Activated effector memory CD4-positive, alpha-beta T cell treated with anti-CD3 and anti-CD28 coated beads, Interleukin-2, amount 50 U/mL, for 16 hours (primary cell): ENCODE data around the gene RTL1.

Experiments used
- DNase-seq: peaks from one replicate; pipeline ENCODE4 v3.0.0-alpha.2; 2020

The RTL1 gene

DNA sequence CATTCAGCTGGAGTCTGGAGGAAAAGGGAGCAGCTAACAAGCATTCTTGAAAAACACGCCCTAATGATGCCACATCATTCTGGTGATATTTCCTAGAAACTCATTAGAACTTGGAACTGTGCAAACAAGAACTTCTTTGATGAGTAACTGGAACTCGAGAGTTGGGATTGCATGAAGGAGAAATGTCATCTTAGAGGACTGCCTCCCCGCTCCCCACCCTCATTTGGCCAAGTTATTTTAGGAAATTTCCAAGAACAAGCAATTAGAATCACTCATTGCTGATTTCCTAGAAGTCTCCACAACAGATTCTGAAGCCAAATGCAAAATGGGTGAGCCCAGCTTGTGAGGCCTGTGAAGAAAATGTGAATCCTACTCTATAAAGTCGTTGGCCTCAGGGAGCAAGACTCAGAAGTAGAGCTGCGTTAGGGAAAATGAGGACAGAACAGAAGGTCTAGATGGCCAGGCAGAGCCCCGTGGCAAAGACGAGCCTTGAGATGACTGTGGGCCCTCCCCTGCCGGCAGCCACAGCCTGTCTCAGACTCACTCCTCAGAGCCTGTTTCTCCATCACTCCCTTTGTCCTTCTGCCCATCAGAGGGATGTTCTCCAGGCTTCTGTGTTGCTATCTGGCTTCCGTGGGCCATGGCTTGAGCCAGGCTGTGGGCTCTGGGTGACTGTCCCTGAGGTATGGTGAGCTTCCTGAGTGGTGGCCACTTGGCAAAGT, 38.4 kb downstream of the RTL1 start:
- peak; percentile 21 for DNase-seq

DNA sequence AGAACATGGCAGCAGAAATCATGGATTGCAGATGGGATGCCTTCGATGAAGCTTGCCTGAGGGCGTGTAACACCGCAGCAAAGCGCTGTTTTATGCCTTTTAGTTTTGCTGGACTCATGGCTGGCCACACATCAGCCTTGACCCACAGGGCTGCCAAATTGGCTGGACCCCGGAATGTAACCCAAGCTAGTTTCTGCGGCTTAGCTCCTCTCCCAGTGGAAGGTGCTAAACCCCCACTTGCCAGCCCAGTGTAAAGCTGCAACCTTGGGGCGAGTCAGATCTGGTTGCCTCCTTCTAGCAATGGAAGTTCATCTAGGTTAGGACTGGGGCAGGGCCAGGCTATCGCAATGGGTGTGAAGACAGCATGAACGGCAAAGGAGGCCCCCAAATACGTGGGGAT, 39.3 kb downstream of the RTL1 start:
- DNase-seq = peak; percentile 58

DNA sequence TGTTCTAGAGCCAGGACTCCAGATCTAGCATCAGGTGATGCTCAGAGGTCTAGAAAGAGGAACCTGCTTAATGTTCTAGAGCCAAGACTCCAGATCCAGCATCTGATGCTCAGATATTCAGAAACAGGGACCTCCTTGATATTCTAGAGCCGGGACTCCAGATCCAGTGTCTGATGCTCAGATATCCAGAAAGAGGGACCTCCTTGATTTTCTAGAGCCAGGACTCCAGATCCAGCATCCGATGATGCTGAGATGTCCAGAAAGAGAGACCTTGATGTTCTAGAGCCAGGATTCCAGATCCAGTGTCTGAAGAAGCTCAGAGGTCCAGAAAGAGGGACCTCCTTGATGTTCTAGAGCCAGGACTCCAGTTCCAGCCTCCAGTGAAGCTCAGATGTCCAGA, 40.7 kb downstream of the RTL1 start:
- no peak for DNase-seq

DNA sequence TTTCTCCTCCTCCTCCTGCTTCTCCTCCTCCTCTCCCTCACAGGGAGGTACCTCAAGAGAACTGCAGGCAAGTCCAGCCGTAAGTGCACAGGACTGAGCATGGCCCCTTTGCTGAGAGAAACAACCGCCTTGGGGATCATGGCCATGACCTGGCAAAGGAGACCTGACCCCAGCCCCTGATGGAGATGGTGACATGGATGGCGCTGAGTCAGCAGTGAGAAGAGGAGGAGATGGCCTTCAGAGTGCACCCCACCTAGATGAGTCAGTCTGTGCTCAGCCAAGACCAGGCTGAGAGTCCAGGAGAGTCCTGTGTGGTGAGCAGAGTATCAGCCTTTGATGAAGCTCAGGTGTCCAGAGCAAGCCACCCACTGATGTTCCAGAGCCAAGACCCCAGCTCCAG, 41.2 kb downstream of the RTL1 start:
- DNase-seq = no peak

DNA sequence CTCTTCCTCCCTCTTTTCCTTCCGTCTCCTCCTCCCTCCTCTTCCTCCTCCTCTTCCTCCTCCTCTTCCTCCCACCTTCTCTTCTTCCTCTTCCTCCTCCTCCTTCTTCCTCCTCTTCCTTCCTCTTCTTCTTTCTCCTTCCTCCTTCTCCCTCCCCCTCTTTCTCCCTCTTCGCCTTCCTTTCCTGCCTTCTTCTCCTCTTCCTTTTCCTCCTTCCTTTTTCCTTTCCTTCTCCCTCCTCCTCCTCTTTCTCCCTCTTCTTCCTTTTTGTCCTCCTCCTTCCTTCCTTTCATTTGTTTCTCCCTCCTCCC, 41.6 kb downstream of the RTL1 start:
- no peak for DNase-seq

DNA sequence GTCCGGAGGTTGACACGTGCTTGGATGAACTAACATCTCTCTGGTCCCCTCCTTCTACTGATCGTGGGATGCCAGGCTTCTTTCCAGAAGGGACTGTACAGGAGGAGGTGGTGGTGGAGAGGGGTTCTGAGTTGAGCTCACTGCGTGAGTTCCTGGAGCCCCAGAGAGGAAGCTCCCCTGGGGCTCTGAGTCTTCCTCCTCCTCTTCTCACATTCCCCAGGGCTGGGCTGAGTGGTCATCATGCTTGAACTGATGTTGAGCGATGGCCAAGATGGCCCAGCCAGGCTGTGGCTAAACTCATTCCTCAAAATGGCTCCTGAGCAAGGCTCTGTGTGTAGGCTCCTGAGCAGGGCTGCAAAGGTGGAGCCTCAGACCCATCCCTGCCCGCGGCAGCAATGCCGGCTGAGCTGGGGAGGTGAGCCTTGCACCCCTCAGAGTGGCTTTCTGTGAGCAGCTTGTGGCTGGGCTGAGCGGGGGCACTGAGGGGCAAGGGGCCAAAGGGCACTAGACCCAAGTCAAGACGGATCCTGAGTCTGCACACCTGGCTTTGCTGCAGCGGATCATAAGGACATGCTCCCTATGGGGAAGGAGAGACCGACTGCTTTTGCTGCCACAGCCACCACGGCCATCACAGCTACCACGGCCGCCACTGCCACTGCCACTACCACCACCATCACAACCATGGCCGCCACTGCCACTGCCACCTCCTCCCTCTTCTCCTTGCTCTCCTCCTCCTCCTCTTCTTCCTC, 42.2 kb downstream of the RTL1 start:
- DNase-seq = no peak

DNA sequence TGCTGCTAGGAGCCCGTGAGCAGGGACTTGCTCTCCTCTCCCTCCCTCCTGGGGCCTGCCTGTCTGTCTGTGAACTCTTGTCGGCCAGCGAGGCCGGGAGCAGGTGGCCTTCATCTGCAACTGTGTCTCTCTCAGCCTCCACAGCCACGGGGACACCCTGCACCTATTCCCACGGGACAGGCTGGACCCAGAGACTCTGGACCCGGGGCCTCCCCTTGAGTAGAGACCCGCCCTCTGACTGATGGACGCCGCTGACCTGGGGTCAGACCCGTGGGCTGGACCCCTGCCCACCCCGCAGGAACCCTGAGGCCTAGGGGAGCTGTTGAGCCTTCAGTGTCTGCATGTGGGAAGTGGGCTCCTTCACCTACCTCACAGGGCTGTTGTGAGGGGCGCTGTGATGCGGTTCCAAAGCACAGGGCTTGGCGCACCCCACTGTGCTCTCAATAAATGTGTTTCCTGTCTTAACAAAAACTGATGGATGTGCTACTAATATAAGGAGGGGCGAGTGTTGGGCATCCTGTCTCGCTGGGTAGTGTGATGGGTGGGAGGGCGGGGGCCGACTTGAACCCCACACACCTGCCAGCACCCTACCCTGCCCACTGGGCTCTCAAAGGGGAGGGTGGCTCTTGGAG, 42.9 kb downstream of the RTL1 start:
- DNase-seq = no peak

DNA sequence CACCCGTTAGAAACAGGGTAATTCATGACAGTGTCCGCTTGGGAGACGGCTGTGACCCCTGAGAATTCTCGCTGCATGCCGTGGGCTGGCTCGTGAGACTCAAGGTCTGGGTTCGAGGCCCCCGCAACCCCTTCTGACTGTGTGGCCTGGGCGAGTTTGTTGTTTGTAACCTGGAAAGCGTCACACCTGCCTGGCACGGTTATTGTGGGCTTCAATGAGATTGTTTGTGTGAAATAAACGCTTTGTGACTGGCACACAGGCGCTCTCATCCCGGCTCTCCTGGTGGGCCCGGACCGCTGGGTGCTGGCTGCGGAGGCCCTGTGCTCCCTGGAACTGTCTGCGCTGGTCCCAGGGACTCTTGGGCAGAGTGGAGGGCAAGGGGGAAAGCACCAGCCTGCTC, 43.7 kb downstream of the RTL1 start:
- DNase-seq = no peak

DNA sequence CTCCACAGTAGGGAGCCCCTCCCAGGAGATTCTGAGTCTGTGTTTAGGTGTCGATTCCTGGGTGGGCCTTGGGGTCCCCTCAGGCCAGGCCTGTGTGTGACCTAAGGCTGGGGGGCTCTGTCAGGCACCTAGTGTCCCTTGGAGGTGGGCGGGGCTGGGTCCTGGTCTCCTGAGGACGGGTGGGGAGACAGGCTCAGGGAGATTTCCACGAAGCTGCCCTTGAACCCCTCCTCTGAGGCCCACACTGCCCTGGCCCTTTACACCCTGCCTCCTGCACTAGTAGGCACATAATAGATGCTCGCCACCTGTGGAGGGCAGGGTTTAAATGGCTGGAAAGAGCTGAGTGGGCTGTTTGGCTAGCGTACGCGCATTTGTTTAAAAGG, 44.7 kb downstream of the RTL1 start:
- DNase-seq = no peak

DNA sequence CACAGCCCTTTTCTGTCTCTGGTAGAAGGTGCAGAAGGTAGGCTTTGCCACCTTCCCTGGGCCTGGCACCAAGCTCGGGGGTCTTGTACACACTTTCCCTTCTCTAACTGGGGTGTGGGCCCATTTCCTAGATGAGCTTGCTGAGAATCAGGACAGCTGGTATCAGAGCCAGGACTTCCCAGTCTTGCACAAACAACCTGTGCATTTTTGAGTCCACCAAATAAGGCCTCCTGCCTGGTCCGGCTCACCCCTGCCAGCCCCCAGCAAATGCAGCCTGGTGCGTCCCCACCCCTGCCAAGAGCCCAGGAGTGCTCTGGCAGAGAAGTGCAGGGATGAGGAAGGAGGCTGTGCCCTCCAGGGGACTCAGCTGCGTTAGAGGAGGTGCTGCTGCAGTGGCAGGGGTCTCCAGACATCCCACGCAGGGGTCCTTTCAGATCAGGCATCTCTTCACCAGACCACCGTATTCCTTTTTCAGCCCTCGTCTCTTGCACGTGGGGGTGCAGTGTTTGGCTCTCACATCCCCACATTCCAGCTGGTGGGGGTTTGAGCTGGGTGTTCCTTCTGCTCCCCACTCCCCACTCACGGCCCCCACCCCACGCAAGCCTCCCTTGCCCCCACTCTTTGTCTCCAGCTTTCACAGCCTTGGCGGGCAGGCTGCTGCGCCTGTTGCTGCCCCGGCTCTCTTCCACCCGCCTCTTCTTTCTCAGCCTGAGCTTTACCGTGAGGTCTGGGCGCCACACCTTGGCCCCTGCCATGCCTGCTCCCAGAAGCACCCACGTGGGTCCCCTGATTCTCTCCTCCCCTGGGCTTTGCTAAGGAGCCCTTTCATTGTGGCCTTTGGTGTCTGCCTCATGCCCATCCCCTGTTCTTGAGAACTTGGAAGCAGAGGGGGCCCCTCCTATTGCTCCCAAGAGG, 45.3 kb downstream of the RTL1 start:
- DNase-seq = no peak

DNA sequence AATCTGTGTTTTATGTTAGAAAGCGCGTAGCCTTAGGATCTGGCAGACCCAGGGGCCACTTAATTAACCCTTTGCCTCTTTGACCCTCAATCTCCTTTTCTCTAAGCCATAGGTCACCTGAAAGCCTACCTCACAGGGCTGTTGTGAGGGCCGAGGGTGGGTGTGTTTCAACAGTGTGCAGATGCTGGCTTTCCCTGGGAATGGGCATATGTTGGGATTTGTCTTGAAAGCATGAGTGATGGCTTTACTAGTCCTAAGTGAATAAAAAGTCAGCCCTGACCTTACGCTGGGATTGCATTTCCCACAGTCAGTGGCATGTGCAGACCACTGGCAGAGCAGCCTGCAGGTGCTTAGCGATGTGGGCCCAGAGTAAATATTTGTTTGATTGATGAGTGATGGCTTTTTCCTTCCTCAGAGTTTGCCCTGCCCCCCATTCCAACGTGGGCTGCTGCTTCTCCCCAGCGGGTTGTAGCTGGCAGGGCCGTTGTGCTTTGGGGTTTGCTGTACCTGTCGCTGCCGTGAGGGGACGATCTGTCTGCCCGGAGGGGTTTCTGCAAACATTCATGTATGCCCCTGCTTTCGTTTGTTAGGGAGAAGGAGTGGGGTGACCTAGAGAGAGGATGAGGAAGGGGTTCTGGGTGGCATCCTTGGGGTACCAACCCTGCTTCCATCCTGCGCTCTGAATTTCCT, 46.1 kb downstream of the RTL1 start:
- no peak for DNase-seq

DNA sequence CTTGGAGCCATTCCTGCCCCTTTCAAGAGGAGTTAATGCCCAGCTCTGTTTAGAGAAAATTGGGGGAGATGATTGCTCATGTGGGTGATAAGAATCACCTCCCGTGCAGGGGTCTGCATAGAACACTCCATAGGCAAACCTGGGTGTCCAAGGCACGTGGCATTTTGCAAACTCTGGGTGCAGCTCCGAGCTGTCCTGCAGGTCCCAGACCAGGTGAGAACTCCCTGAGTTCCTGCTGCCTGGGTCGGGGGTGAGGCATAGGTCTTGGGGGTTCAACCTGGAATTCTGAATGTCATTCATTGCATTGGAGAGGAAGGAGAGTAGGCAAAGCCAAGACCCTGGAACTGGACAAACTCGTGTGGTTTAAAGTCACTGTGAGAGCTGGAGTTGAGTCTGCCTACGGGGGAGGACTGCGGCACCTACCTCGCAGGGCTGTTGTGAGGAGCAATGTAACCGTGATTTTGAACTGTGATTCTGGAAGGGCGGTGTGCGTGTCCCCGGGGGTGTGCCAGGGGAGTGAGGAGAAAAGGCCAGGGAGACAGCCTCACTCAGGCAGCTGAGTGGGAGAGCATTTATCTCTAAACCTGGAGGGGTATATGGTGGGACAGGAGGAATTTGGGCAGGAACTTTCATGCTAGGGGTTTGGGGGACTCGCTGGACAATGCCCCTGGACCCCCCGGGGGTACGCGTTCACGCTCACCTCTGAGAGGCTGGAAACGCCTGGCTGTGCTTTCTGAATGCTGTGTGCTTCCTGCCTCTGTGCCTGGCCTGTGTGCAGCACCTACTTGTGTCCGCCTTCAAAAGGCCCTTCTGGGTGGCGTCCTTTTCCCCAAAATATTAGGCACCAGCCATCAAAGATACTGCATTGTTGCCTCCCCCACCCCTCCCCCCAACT, 47.2 kb downstream of the RTL1 start:
- DNase-seq = no peak

DNA sequence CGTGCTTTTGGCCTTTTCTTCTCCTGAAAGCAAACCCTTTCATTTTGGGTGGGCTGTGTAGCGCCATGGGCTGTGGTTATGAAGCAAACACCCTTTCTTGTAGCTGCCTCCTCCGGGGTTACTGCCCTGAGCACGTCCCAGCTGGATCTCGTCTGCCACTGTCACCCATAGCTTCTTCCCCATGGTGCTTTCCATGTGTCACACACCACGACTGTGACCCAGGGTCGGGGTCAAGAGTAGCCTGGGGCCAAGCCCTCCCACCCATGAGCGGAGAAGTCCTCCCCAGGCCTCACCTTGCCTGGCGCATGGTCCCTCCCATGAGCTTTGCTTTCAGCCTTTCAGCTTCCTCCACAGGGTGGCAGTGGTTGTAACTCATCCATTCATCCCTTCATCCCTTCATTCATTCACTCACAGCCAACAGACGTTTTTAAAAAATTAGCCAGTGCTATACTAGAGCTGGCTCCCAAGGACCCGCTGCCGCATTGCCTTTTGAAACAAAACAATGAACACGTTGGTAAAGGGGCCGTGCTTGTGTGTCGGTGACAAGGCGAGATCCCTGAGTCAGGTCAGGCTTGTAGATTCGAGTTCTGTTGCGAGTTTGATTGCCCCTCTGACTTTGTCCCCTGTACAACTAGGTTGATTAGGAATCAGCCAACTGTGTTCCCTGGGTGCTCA, 48.1 kb downstream of the RTL1 start:
- no peak for DNase-seq

DNA sequence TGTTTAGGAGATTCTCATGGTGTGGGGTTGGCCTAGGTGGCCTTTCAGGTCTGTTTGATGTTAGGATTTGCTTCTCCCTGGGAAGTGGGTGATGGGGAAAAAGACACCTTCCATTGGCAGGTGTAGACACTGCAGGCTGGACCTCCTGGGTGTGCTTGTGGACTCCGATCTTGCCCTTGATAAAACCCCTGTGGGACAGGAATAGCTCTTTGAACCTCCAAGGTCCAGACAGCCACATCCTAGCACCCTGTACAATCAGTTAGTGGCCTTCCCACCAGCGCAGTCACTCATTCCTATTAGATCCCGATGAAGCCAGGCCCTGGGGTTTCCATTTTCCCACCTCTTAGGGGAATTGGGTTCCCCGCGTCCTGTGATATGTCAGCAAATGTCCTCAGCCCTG, 49.1 kb downstream of the RTL1 start:
- DNase-seq = no peak

DNA sequence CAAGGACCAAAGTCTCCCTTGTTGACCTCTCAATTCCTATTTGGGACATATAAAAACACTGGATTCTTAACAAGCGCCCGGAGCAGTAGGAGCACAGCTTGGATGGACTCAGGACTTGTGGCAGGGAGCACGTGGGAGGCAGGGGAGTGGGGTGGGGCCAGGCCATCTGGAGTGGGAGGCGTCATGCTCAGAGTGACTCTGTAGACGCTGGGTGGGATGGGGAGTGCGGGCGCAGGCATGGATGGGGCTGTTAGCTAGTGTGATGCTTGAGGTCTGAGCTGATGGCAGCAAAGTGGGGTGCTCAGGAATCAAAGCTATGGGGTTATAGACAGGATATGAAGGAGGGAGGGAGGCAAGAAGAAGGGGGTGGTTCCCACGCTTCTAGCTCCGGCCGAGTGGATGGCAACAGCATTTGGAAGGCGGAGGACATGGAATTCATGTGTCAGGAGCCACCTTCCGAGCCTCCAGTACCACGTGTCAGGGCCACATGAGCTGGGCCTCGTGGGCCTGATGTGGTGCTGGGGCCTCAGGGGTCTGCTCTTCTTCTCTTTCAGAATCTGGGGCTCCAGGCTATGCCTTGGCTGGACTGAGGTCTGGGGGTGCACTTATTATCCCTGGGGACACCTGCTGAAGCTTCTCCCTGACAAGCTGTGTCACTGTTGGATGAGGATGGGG, 51.4 kb downstream of the RTL1 start:
- DNase-seq = no peak

DNA sequence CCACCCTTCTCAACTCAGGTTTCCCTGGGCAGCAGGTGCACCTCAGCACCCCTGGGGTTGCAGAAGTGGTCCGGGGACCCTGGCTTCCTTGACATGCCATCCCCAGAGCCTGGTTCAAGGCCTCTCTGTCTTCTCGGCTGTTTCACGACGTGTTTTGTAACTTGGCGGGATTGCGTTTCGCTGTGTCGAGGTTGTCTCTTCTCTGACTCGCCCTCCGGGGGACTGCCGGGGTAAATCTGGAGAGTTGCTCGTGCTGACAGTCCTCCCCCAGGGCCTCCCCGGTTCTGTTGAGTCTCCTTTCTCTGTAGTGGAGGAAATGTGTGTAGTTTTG, 52.0 kb downstream of the RTL1 start:
- DNase-seq = no peak

DNA sequence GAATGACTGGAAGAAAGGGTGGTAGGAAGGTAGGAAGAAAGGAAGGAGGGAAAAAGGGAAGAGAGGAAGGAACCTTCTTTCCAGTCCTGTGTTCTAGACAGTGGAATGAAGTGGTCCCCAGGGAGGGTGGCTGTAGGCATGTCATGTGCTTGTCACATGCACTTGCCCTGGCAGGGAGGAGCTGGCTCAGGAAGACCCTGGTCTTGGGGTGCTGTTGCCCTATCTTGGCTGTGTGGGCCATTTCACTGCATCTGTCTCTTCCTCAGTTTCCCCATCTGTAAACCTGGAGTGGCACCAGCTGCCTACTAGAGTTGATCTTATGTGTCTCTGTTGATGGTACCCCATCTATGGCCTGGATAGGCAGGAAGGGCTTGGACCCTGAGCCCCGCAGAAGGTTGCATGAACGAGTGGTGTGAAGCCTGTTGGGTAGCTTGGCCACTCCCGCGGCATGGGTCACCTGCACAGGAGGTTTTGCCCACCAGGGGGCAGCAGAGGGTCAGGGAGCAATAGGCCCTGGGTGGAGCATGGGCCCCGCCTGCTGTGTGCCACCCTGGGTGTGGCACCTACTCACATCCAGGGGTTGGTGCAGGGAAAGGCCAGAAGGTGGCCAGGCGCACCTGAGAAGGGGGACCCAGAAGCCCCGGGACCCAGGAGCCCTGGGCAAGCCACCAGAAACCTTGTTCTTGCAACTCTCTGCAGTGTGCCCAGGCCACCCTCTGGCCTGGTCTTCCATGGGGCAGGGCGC, 52.5 kb downstream of the RTL1 start:
- peak; percentile 93 for DNase-seq

DNA sequence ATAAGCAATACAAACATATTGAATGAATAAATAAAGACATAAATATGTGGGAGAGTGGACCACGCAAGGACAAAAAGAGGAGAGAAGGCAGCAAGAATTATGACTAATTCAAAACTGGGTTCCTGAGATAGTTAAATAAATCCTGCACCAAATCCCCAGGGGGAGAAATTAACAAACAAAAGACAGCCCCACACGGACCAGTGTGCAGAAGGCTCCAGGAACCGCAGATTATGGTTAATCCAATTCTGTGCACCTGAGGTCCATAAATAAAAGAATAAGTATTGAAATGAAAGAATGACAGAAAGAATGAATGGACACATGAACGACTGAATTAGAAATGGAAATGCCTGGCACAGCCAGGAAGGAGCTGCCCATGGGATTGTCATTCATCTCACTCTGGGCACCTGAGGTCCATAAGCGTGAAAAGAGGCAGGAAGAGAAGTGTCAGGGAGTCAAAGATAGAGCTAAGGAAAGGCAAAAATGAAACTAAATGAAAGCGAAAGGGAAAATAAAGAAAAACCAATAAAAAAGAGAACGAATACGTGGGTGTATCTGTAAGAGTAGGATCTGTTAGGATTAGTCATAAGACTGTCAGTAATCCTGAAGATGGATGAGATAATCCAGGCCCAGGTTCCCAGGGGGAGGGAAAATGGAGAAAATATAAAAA, 54.3 kb downstream of the RTL1 start:
- no peak for DNase-seq

DNA sequence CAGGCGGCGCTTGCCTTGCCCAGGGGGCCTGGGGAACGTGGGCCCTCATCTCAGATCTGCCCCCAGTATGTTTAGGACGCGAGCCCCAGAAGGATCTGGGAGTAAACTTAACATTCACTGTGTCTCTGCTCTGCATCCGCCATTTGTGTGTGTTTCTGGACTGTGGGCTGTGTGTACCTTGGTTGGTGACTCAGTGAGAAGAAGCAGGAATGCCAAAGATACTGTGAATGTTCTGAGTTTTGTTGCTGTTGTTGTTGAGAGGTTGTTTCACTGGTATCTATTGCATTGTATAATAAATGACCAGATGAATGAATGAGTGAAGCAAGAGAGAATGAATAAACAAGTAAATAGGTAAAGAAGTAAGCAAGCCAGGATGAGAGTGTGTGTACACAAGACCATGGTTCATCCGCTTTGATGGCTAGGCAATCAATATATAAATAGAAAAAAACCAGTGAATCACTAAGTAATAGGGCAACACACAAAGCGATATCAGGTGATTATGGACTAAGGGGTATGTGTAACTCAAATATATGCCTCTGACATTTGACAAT, 57.1 kb downstream of the RTL1 start:
- no peak for DNase-seq
